Activated T-cell treated with anti-CD3 and anti-CD28 coated beads, Interleukin-2, amount 50 U/mL, for 72 hours (primary cell): Measurements from ENCODE around the gene CD86. TPM values are rescaled to one million over a fixed set of nuclear protein-coding genes. Genes with fewer than 3 reads are reported as not detected.
"Not testable (repeated sequence)": the region's sequence is repeated elsewhere in the genome, so short reads cannot be mapped to it uniquely, and the experiment has no call there.

Source experiments
- ATAC-seq, 2 donors: fragments of 150-1000 bp; cut with Tn5 transposase; replicated peaks in 1 of 2; 2 replicates each; pipeline ENCODE4 v1.10.0; 2021; ENCODE audit warnings: moderate library complexity in 2 of 2, mild to moderate bottlenecking in 1 of 2
- DNase-seq, 2 donors: peaks; one replicate each; pipeline ENCODE4 v3.0.0; 2021 to 2022; ENCODE audit warnings: mixed read lengths in 1 of 2
- H3K27ac Mint-ChIP-seq: one replicate; pipeline ENCODE4 v1.8.0; 2022; ENCODE audit warnings: mild to moderate bottlenecking, moderate library complexity, mixed read lengths
- H3K27me3 Mint-ChIP-seq: one replicate; pipeline ENCODE4 v1.8.0; 2022; ENCODE audit warnings: low read depth, mixed read lengths
- H3K36me3 Mint-ChIP-seq, 2 donors: one replicate each; pipeline ENCODE4 v1.8.0; 2022; ENCODE audit warnings: mixed read lengths in 2 of 2, mild to moderate bottlenecking in 1 of 2; ENCODE audit not compliant: insufficient read depth in 2 of 2
- H3K4me1 Mint-ChIP-seq: one replicate; pipeline ENCODE4 v1.8.0; 2022; ENCODE audit warnings: low read depth, mixed read lengths
- H3K4me3 Mint-ChIP-seq, 2 donors: one replicate each; pipeline ENCODE4 v1.8.0; 2022; ENCODE audit warnings: mild to moderate bottlenecking in 2 of 2, mixed read lengths in 2 of 2, moderate library complexity in 2 of 2
- H3K9me3 Mint-ChIP-seq, 2 donors: one replicate each; pipeline ENCODE4 v1.8.0; 2022; ENCODE audit warnings: mixed read lengths in 2 of 2
- total RNA-seq, 2 donors: library from RNA; stranded (reverse); gene quantifications; one replicate each; pipeline ENCODE4 v1.2.3, GENCODE V29; 2022

The CD86 gene
- total RNA-seq, 2 donors from 2014 or later: 2.4 to 2.5 TPM

DNA sequence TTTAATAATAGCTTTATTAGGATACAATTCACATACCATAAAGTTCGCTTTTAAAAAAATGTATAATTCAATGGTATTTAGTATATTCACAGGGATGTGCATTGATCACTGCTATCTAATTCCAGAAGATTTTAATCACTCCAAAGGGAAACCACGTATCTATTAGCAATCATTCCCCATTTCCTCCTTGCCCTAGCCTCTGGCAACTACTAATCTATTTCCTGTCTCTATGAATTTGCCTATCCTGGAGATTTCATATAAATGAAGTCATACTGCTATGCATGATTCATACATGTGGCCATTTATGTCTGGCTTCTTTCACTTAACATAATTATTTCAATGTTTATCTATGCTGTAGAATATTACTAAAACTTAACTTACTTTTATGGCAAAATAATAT, 96.3 kb downstream of the CD86 start:
- H3K36me3 Mint-ChIP-seq: peaks cover 18 to 34% of the 10 kb centered on the region in 2 donors
- H3K4me1 Mint-ChIP-seq: peaks cover 46% of the 10 kb centered on the region
- no peak for DNase-seq
- H3K27me3 Mint-ChIP-seq: no peaks in the 10 kb centered on the region
- no peak overlapping the region for H3K27ac Mint-ChIP-seq
- H3K4me3 Mint-ChIP-seq: no peak overlapping the region
- peaks cover 14 to 29% of the 10 kb centered on the region in 2 donors for H3K9me3 Mint-ChIP-seq
- no peak for ATAC-seq

DNA sequence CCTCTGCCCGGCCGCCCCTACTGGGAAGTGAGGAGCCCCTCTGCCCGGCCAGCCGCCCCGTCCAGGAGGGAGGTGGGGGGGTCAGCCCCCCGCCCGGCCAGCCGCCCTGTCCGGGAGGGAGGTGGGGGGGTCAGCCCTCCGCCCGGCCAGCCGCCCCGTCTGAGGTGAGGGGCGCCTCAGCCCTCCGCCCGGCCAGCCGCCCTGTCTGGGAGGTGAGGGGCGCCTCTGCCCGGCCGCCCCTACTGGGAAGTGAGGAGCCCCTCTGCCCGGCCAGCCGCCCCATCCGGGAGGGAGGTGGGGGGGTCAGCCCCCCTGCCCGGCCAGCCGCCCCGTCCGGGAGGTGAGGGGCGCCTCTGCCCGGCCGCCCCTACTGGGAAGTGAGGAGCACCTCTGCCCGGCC, 109.8 kb downstream of the CD86 start:
- H3K27ac Mint-ChIP-seq, H3K36me3 Mint-ChIP-seq, H3K9me3 Mint-ChIP-seq, H3K4me3 Mint-ChIP-seq, DNase-seq, ATAC-seq, H3K4me1 Mint-ChIP-seq: not testable (repeated sequence)
- peaks cover 27% of the 10 kb centered on the region for H3K27me3 Mint-ChIP-seq

DNA sequence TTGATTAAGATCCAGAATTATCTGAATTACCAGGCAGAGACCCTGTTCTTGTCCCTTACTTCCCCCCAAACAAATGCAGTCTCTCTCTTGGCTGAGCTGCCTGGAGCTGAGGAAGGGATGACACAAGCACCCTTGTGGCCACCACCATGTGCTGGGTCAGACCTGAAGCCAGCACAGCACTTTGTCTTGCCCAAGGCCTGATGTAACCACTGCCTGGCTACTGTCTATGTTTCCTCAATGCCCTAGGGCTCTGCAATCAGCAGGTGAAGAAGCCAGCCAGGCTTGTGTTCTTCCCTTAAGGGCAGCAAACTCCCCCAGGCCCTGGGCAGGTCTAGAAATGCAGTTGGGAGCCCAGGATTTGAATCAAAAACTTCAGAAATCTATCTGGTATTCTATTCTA, 112.5 kb downstream of the CD86 start:
- peaks cover 0 to 2% of the 10 kb centered on the region in 2 donors for H3K9me3 Mint-ChIP-seq
- DNase-seq (no peak), ATAC-seq (no peak)
- H3K27me3 Mint-ChIP-seq: peaks cover 34% of the 10 kb centered on the region
- no peaks in the 10 kb centered on the region for H3K4me1 Mint-ChIP-seq
- H3K4me3 Mint-ChIP-seq: no peak overlapping the region
- H3K27ac Mint-ChIP-seq: no peak overlapping the region
- peaks cover 0 to 7% of the 10 kb centered on the region in 2 donors for H3K36me3 Mint-ChIP-seq

DNA sequence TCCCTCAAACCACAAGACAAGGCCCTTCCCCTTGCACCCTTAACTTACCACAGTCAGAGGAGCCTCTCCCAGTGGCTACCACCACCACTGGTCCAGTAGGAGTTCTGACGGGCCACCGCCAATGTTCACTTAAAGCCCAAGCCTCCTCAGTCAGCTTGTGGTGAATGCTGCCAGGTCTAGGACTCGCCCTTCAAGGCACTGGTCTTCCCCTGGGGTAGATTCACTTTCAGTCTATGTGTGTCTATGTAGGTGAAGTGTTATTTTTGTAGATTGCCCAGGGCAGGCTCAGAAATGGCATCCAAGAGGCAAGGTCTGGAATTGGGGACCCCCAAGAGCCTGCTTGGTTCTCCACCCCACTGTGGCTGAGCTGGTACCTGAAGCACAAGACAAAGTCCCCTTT, 112.9 kb downstream of the CD86 start:
- Mint-ChIP-seq H3K27ac (no peak overlapping the region), H3K4me3 (no peak overlapping the region), H3K27me3 (peaks cover 34% of the 10 kb centered on the region), H3K36me3 (peaks cover 0 to 7% of the 10 kb centered on the region in 2 donors), H3K4me1 (no peaks in the 10 kb centered on the region), H3K9me3 (peaks cover 0 to 3% of the 10 kb centered on the region in 2 donors)
- no peak for ATAC-seq
- DNase-seq: no peak

DNA sequence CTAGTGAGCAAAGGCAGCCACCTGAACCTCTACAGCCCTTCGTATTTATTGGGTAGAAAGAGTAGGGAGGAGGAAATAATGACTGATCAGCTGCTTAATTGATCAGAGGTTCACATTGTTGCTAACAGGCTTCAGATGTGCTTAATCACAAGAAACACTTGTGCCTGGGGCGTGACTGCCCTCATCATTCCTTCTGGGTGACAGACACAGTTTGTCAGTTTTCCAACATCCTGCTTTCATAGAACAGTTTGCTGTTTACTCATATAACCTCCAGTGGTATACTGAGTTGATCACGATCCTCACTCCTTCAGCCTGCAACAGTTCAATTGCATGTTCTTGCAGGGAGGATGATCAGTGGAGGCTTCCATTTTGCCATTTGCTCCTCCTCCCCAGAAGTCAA, 114.7 kb downstream of the CD86 start:
- Mint-ChIP-seq H3K27ac (no peak overlapping the region), H3K27me3 (peaks cover 42% of the 10 kb centered on the region), H3K36me3 (peaks cover 2 to 9% of the 10 kb centered on the region in 2 donors), H3K4me1 (no peaks in the 10 kb centered on the region), H3K9me3 (peaks cover 0 to 4% of the 10 kb centered on the region in 2 donors), H3K4me3 (no peak overlapping the region)
- DNase-seq (no peak), ATAC-seq (no peak)

Other genes with a start within 250 kb of the CD86 start
- gene IQCB1, start 220.3 kb upstream of the CD86 start, total RNA-seq: 10 to 100 TPM; 42.2 to 58.6 TPM
- 10 to 100 TPM; 14.2 to 17.9 TPM for gene EAF2, start 220.2 kb upstream of the CD86 start, total RNA-seq
- gene SLC15A2, start 161.0 kb upstream of the CD86 start, total RNA-seq: 1 to 10 TPM; 2.4 to 3.0 TPM
- under 1 TPM; 0.28 to 0.31 TPM for gene ILDR1, start 33.1 kb upstream of the CD86 start, total RNA-seq
- under 1 TPM; 0.17 to 0.23 TPM for gene CASR, start 128.3 kb downstream of the CD86 start, total RNA-seq